BJ (cell line): ENCODE measurements around the gene CDC34. TPM values are rescaled to one million over a fixed set of nuclear protein-coding genes. Genes with fewer than 3 reads are reported as not detected.

Experiments
- CTCF ChIA-PET: fragments of 350-600 bp; formaldehyde crosslinking; extraction: SDS; loops from one replicate; lab custom pipeline; 2021; ENCODE audit warnings: antibody characterized with exemption, inconsistent platforms; lab: Yijun Ruan, JAX
- POLR2A ChIA-PET: fragments of 300-600 bp; sonication (Branson Sonifier 250); formaldehyde crosslinking; extraction: SDS; loops from one replicate; lab custom pipeline; 2021; ENCODE audit warnings: antibody characterized with exemption; lab: Charles Lee
- DNase-seq: peaks from one replicate; pipeline ENCODE4 v3.0.0-alpha.2; 2011; ENCODE audit warnings: low read depth
- H3K27me3 ChIP-seq: 2 replicates; pipeline ENCODE4 v1.6.0; 2011; ENCODE audit warnings: low read length; ENCODE audit not compliant: control insufficient read depth, insufficient read depth
- H3K36me3 ChIP-seq: 2 replicates; pipeline ENCODE4 v1.5.1; 2011; ENCODE audit warnings: low read length; ENCODE audit not compliant: control insufficient read depth, insufficient read depth
- H3K4me3 ChIP-seq: 2 replicates; pipeline ENCODE4 v1.5.1; 2011; ENCODE audit warnings: low read depth, mild to moderate bottlenecking, control low read depth, low read length
- polyA plus RNA-seq: library from polyadenylated mRNA; depleted of rRNA; stranded (reverse); fragments of >200 nt; gene quantifications from 2 replicates; pipeline ENCODE4 v1.2.3, GENCODE V29; 2011
- TF ChIP-seq, protein P1 (sequence below): IDR thresholded peaks from 2 replicates; pipeline ENCODE4 v1.5.1; 2011; ENCODE audit warnings: low read depth, mild to moderate bottlenecking, control low read depth, inconsistent platforms, low read length, moderate library complexity; ENCODE audit not compliant: insufficient read depth

CDC34 gene
- polyA plus RNA-seq, 1 experiment = 75.2 TPM

DNA sequence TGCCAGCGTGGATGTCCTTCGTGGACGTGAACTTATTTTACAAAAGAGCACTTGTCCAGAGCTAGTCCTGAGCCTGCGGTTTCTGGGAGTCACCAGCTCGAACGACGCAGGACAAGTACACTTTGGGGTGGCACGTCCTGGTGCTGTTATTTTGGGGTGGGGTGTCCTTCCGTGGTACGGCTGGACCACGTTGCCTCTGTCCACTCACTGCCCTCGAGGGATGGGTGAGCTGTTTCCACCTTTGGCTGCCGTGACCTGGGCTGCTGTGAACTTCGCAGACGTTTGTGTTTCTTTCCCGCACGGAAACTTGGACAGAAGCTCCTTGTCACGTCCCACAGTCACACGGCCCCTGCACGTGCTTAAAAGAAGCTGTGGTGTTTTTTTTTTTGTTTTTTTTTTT lies 23.3 kb downstream of the CDC34 start:
- TF ChIP-seq, protein P1, sequence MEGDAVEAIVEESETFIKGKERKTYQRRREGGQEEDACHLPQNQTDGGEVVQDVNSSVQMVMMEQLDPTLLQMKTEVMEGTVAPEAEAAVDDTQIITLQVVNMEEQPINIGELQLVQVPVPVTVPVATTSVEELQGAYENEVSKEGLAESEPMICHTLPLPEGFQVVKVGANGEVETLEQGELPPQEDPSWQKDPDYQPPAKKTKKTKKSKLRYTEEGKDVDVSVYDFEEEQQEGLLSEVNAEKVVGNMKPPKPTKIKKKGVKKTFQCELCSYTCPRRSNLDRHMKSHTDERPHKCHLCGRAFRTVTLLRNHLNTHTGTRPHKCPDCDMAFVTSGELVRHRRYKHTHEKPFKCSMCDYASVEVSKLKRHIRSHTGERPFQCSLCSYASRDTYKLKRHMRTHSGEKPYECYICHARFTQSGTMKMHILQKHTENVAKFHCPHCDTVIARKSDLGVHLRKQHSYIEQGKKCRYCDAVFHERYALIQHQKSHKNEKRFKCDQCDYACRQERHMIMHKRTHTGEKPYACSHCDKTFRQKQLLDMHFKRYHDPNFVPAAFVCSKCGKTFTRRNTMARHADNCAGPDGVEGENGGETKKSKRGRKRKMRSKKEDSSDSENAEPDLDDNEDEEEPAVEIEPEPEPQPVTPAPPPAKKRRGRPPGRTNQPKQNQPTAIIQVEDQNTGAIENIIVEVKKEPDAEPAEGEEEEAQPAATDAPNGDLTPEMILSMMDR = no peak
- Histone ChIP-seq H3K27me3 (no peaks in the 10 kb centered on the region), H3K36me3 (no peaks in the 10 kb centered on the region), H3K4me3 (no peak overlapping the region)
- DNase-seq = no peak
- ChIA-PET CTCF (interaction anchor here (0.6 to 2.0 kb wide), 3 partner anchors 12 to 22 kb away, joined by 3 to 7 read pairs (median 3); no protein-coding TSS in a partner anchor), POLR2A (no interaction called here)

DNA sequence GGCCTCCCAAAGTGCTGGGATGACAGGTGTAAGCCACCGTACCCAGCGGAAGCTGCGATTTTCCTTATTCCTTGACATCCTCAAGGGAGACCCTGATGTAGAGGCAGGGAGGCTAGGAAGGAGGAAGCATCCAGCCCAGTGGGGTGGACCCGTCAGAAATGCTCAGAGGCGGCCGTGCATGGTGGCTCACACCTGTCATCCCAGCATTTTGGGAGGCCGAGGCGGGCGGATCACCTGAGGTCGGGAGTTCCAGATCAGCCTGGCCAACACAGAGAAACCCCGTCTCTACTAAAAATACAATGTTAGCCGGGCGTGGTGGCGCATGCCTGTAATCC lies 23.9 kb downstream of the CDC34 start:
- Histone ChIP-seq H3K27me3 (no peaks in the 10 kb centered on the region), H3K36me3 (no peaks in the 10 kb centered on the region), H3K4me3 (no peak overlapping the region)
- TF ChIP-seq, protein P1 = no peak
- CTCF ChIA-PET = interaction anchor here (1.1 to 2.0 kb wide), 2 partner anchors 11 to 22 kb away, joined by 3 to 7 read pairs; no protein-coding TSS in a partner anchor
- no peak for DNase-seq
- POLR2A ChIA-PET = no interaction called here

DNA sequence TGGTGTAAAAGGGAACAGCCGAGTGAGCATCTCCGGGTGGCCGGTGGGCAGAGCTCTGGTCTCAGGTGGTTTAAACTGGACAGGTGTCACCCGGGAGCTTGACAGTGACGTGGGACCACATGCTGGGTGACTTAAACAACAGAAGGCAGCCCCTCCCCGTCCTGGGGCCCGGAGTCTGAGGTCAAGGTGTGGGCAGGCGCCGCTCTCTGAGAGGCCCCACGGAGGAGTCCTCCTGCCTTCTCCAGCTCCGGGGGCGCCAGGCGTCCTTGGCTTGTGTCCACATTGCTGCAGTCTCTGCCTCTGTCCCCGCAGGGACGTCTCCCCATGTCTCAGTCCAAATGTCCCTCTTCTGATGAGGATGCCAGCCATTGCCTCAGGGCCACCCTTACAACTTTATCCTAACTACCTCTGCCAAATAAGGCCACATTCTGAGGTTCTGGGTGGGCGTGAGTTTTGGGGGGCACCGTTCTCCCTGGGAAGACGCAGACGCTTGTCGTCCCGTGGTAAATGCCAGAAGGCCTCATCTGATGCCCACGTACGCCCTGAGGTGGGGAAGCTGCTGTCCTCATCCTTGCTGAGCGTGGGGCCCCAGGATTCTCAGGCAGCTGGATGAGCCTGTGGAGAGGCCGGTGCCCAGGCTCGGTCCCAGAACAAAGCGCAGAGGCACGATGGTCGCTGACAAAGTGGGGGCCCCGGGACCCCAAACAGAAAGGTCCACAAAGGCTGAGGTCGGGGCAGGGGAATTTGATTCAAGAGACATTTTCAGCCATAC lies 25.2 kb downstream of the CDC34 start:
- POLR2A ChIA-PET = interaction anchor here (0.6 kb wide), 1 partner anchor 243 kb away, joined by 3 read pairs; no protein-coding TSS in a partner anchor
- Histone ChIP-seq H3K4me3 (no peak overlapping the region), H3K36me3 (no peaks in the 10 kb centered on the region), H3K27me3 (no peaks in the 10 kb centered on the region)
- no peak for DNase-seq
- CTCF ChIA-PET = interaction anchor here (0.6 to 2.0 kb wide), 2 partner anchors 24 to 27 kb away, joined by 3 to 7 read pairs; no protein-coding TSS in a partner anchor
- TF ChIP-seq, protein P1 = no peak

DNA sequence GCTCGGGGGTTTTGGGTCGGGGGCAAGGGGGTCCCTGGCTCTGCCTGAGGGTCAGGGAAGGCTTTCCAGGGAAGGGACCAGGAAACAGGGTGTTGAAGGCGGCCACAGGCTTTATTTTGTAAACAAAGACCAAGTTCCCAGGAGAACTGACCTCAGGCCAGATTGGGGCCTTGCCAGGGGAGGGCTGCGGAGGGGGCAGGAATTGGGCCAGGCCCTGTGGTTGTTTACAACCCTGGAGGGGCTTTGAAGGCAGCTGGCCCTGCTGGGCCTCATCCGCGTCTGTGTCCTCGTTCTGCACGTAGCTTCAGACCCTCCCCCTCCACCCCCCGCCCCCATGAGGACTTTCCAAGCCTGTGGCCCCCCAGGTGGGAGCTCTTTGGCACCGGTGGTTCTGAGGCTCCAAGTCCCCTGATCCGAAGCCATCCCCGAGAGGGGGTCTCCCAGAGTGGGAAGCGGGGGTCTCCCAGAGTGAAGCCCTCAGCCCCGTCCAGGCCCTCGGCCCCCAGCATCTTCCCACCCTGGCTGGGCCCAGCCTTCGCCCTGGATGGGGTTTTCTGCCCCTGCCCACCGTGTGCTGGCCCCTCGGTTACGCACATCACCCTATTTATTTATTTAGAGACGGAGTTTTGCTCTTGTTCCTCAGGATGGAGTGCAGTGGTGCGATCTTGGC lies 27.3 kb downstream of the CDC34 start:
- TF ChIP-seq, protein P1 = no peak
- POLR2A ChIA-PET = no interaction called here
- DNase-seq = no peak
- no peaks in the 10 kb centered on the region for H3K27me3 ChIP-seq
- CTCF ChIA-PET = interaction anchor here (1.1 kb wide), 1 partner anchor 26 kb away, joined by 3 read pairs; no protein-coding TSS in a partner anchor
- no peak overlapping the region for H3K4me3 ChIP-seq
- H3K36me3 ChIP-seq = no peaks in the 10 kb centered on the region

DNA sequence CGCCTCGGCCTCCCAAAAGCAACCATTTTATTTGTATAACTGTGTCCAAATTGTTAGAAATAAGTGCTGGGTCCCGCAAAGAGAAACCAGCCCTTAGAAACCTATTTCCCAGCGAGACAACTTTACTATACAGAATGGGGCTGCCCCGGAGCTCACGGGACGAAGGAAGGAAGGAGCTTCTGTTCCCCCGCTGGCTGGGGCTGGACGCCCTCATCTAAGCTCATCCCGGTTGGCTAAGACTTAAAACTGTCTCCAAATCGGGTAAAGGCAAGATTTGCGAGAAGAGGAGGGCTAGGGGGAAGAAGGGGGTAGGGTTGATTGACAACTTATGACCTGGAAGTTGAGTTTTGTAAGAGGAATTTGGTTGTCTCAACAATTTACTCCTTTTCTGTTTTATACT lies 28.6 kb downstream of the CDC34 start:
- no peaks in the 10 kb centered on the region for H3K27me3 ChIP-seq
- POLR2A ChIA-PET = no interaction called here
- H3K4me3 ChIP-seq = no peak overlapping the region

More for the DNA sequence above, 28.6 kb downstream of the CDC34 start:
- DNase-seq = no peak
- CTCF ChIA-PET = interaction anchor here (1.5 kb wide), 1 partner anchor 28 kb away, joined by 3 read pairs; no protein-coding TSS in a partner anchor
- no peaks in the 10 kb centered on the region for H3K36me3 ChIP-seq
- TF ChIP-seq, protein P1 = no peak
